GM15510 (cell line): ENCODE data around the gene LGR5.

Experiments
- POLR2A ChIP-seq: IDR thresholded peaks from 3 replicates; pipeline ENCODE4 v1.6.1; 2011; ENCODE audit warnings: borderline replicate concordance; ENCODE audit not compliant: insufficient read length; ENCODE audit errors: extremely low read depth

LGR5 gene

DNA sequence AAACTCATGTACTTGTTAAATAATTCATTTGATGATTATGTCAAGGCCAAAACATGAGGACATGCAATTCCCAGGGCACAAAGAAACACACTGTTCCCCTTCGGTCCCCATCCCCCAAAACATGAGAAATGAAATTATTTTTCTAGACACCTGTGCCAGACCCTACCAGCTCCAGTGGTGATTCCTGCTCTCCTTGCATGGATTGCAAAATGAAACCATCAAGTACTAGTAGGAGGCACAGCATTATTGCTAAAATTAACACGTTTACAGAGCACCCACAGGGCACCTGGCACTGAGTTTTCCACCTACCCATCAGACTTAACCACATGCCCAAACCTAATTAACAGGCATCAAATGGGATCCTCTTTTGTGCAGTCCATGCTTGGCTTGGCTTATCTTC lies 147.4 kb downstream of the LGR5 start:
- TF ChIP-seq POLR2A, result no peak

DNA sequence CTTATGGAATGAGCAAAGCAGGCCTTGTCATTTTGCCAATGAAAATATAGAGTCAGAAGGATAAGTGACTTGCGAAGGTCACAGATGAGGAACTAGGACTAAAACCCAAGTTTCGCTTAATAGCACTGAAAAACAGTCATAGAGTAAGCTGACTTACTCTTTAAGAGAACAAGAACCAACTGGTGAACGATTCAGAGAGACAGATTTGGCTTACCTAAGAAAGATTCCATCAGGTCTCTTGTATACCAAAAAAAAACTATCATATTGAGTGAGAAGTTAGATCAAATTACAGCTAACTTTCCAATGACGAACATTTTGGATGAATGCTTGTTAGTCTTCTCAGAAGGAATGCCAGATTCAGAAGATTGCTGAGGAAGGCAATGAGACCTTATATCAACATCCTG lies 149.9 kb downstream of the LGR5 start:
- TF ChIP-seq POLR2A, result no peak

- TF ChIP-seq POLR2A, result no peak
Measured at GRCh38 chr12:71591601-71592000, 152.0 kb downstream of the LGR5 start.

GRCh38 chr12:71592841-71593240 lies 153.2 kb downstream of the LGR5 start:
- TF ChIP-seq POLR2A, result no peak

DNA sequence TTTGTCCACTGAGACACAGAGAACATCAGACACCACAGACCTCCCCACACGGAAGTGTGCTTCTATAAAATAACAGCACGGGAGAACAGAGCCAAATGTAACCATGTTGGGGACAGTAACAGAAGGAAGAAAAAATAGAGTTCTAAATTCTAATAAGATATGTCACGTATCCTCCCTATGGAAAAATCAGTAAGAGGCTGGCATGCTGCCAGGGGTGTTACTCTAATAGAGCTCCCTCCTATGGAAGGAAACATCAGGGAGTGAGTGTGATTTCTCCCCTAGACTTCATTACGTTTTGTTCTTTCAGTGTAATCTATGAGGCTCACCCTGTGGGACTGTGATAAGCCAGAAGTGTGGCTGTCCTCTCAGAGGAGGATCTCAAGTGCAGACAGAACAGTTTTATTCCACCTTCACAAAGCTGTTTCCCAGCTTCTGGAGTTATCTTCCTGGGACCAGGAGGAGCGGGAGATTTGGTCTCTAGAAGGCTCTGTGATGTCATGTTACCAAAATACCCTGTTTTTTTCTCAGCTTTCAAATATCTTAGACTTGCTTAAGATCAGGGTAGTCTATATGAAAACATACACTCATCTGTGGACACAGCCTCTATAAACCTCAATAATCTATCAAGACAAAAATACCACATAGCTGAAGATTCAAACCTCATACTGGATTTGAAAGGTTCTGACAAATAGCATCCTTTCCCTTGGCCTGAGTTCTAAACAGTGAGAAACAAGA lies 154.8 kb downstream of the LGR5 start:
- TF ChIP-seq POLR2A, result no peak

- no peak for TF ChIP-seq POLR2A
Measured at GRCh38 chr12:71599210-71599609, 159.6 kb downstream of the LGR5 start.

DNA sequence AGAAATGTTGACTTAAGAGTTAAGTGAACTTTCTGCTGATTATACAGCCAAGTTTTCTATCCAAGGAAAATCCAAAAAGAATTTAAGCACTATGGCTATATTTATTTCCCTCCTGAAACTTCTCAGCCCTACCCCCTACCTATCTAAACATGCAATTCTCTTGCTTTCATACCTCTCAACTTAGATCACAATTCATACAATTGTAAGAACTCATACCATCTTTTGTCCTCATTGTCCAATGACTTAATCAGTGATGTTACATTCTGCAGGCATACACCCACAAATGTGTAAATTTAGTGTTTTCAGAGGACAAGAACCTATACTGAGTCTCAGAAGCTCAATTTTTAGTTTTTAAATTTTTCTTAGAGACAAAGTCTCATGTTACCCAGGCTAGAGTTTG lies 161.9 kb downstream of the LGR5 start:
- TF ChIP-seq POLR2A, result no peak

- TF ChIP-seq POLR2A, result no peak
Measured at GRCh38 chr12:71602761-71603577, 163.4 kb downstream of the LGR5 start.

GRCh38 chr12:71605039-71605438 lies 165.4 kb downstream of the LGR5 start:
- TF ChIP-seq POLR2A, result no peak

GRCh38 chr12:71607494-71608330 lies 168.1 kb downstream of the LGR5 start:
- TF ChIP-seq POLR2A, result no peak

- TF ChIP-seq POLR2A, result no peak
Measured at GRCh38 chr12:71610031-71610795, 170.6 kb downstream of the LGR5 start.

- no peak for TF ChIP-seq POLR2A
Measured at GRCh38 chr12:71621938-71622337, 182.3 kb downstream of the LGR5 start.

DNA sequence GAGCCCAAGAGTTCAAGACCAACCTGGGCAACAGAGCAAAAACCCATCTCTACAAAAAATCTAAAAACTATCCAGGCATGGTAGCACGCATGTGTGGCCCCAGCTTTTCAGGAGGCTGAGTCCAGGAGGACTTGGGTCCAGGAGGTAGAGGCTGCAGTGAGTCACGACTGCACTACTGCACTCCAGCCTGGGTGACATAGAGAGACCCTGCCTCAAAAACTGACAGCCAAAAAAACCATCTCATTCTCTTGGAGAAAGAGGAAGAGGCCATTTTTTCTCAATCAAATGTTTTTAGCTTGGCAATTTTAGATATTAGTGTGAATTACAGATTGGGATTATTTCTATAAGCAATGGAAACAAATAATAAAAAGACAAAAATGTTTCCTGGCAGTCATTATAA lies 185.9 kb downstream of the LGR5 start:
- no peak for TF ChIP-seq POLR2A

DNA sequence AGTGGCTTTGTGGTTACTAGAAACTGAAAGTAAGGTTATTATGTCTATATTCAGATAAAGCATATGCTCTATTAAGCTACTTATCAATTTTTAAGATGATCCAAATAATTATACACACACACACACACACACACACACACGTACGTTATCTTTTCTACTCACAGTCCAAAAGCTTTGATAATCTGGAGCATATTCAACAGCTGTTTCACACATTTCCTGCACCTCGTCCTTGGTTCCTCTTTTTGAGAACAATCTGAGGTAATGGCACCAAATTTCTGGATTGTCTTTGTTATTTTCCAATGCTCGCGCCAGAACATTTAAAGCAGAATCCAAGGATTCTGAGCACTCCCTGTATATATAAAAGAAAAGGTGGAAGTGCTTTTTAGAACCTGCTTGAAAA lies 186.5 kb downstream of the LGR5 start:
- TF ChIP-seq POLR2A, result no peak
